ENCODE measurements around the gene TBC1D1. TPM values are rescaled to one million over a fixed set of nuclear protein-coding genes. Genes with fewer than 3 reads are reported as not detected.

The TBC1D1 gene
- total RNA-seq, 1 experiment from 2014 or later, result 89.0 TPM

- no peaks in the 10 kb centered on the region for H4K20me1 ChIP-seq (ENCODE audit: low read length)
- no peaks in the 10 kb centered on the region for H3K9me3 ChIP-seq (ENCODE audit: low read length)
- no TSS peak for BruUV-seq (replicated peaks)
- H3K9ac ChIP-seq (ENCODE audit: low read length), result no peak overlapping the region
- ATAC-seq (peak; percentile 98), DNase-seq (peak; percentile 86)
- no peaks in the 10 kb centered on the region for H3K79me2 ChIP-seq (ENCODE audit: low read length)
- CTCF ChIA-PET, result no interaction called here
- TF ChIP-seq EZH2phosphoT487 (IDR thresholded peaks at IDR 0.05; ENCODE audit: borderline replicate concordance, low read length) (no peak), EZH2 (IDR thresholded peaks at IDR 0.05; ENCODE audit: low read length, unreplicated experiment) (no peak)
- TF ChIP-seq, protein P1, sequence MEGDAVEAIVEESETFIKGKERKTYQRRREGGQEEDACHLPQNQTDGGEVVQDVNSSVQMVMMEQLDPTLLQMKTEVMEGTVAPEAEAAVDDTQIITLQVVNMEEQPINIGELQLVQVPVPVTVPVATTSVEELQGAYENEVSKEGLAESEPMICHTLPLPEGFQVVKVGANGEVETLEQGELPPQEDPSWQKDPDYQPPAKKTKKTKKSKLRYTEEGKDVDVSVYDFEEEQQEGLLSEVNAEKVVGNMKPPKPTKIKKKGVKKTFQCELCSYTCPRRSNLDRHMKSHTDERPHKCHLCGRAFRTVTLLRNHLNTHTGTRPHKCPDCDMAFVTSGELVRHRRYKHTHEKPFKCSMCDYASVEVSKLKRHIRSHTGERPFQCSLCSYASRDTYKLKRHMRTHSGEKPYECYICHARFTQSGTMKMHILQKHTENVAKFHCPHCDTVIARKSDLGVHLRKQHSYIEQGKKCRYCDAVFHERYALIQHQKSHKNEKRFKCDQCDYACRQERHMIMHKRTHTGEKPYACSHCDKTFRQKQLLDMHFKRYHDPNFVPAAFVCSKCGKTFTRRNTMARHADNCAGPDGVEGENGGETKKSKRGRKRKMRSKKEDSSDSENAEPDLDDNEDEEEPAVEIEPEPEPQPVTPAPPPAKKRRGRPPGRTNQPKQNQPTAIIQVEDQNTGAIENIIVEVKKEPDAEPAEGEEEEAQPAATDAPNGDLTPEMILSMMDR (conservative IDR thresholded peaks at IDR 0.05; ENCODE audit: low read depth, low read length), result no peak
- no peaks in the 10 kb centered on the region for H3K36me3 ChIP-seq (ENCODE audit: low read depth, low read length)
- no peaks in the 10 kb centered on the region for H3K9me2 ChIP-seq (replicated peaks; ENCODE audit: low read length)
- intact Hi-C loops (cut with micrococcal nuclease), result no loop called here
- POLR2A ChIA-PET (ENCODE audit: unreplicated experiment), result no interaction called here
- no peaks in the 10 kb centered on the region for H3F3A ChIP-seq (ENCODE audit: low read length, unreplicated experiment)
- H3K4me3 ChIP-seq (ENCODE audit: low read length), result no peak overlapping the region
- H3K27me3 ChIP-seq (ENCODE audit: low read length), result no peaks in the 10 kb centered on the region
- H3K27ac ChIP-seq (ENCODE audit: low read length), result peak overlapping the region; percentile 63
- peaks cover 18% of the 10 kb centered on the region for H3K4me1 ChIP-seq (ENCODE audit: insufficient read depth, low read length)
- H3K4me2 ChIP-seq (ENCODE audit: low read length), result 0 out of 2 replicates have a peak overlapping the region, but pooled peaks have one; percentile 26
- H2AFZ ChIP-seq (ENCODE audit: low read length), result no peak overlapping the region
These were observed 17.5 kb upstream of the TBC1D1 start for GRCh38 chr4:37873386-37873785.

DNA sequence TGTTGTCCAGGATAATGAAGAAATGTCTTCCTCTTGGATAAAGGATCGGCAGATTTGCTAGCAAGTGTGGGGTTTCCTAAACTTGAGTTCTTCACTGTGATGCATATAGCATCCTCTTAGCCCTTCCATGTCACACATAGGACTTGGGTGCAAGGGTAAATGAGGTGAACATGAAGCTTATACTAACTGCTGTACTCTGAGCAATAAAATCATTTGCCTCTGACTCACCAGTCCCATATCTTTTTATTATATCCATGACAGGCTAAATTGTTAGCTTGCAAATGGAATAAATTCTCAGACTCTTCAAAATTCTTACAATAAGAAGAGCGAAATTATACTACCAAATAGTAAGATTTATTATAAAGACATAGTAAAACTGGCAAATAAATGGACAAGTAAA lies 14.7 kb upstream of the TBC1D1 start:
- ATAC-seq (peak; percentile 46; the same call in 1 of the 2 replicates), DNase-seq (no peak)
- no peaks in the 10 kb centered on the region for H3K9me2 ChIP-seq (replicated peaks; ENCODE audit: low read length)
- H3K79me2 ChIP-seq (ENCODE audit: low read length), result no peaks in the 10 kb centered on the region
- no peak overlapping the region for H2AFZ ChIP-seq (ENCODE audit: low read length)
- no peaks in the 10 kb centered on the region for H3K9me3 ChIP-seq (ENCODE audit: low read length)
- H3K4me1 ChIP-seq (ENCODE audit: insufficient read depth, low read length), result peaks cover 18% of the 10 kb centered on the region
- H3K4me2 ChIP-seq (ENCODE audit: low read length), result no peak overlapping the region
- H3F3A ChIP-seq (ENCODE audit: low read length, unreplicated experiment), result no peaks in the 10 kb centered on the region
- no TSS peak for BruUV-seq (replicated peaks)
- H3K27me3 ChIP-seq (ENCODE audit: low read length), result no peaks in the 10 kb centered on the region
- H3K27ac ChIP-seq (ENCODE audit: low read length), result no peak overlapping the region
- no peak overlapping the region for H3K4me3 ChIP-seq (ENCODE audit: low read length)
- CTCF ChIA-PET, result interaction anchor here (0.5 kb wide), 1 partner anchor 883 kb away, joined by 3 read pairs; no protein-coding TSS in a partner anchor
- no peaks in the 10 kb centered on the region for H3K36me3 ChIP-seq (ENCODE audit: low read depth, low read length)
- intact Hi-C loops (cut with micrococcal nuclease), result no loop called here
- TF ChIP-seq EZH2 (IDR thresholded peaks at IDR 0.05; ENCODE audit: low read length, unreplicated experiment), result no peak
- no peak for TF ChIP-seq EZH2phosphoT487 (IDR thresholded peaks at IDR 0.05; ENCODE audit: borderline replicate concordance, low read length)
- TF ChIP-seq, protein P1 (conservative IDR thresholded peaks at IDR 0.05; ENCODE audit: low read depth, low read length), result no peak
- no peak overlapping the region for H3K9ac ChIP-seq (ENCODE audit: low read length)
- no peaks in the 10 kb centered on the region for H4K20me1 ChIP-seq (ENCODE audit: low read length)
- POLR2A ChIA-PET (ENCODE audit: unreplicated experiment), result no interaction called here

GRCh38 chr4:37879365-37879764 lies 11.5 kb upstream of the TBC1D1 start:
- H3K79me2 ChIP-seq (ENCODE audit: low read length), result no peaks in the 10 kb centered on the region

More at GRCh38 chr4:37879365-37879764, 11.5 kb upstream of the TBC1D1 start:
- POLR2A ChIA-PET (ENCODE audit: unreplicated experiment), result no interaction called here
- H3K9me2 ChIP-seq (replicated peaks; ENCODE audit: low read length), result no peaks in the 10 kb centered on the region
- no TSS peak for BruUV-seq (replicated peaks)
- no peak overlapping the region for H3K4me3 ChIP-seq (ENCODE audit: low read length)
- DNase-seq, result no peak
- no peak overlapping the region for H3K4me2 ChIP-seq (ENCODE audit: low read length)
- H3K36me3 ChIP-seq (ENCODE audit: low read depth, low read length), result no peaks in the 10 kb centered on the region
- no peaks in the 10 kb centered on the region for H3K27me3 ChIP-seq (ENCODE audit: low read length)
- CTCF ChIA-PET, result no interaction called here
- no peaks in the 10 kb centered on the region for H3K4me1 ChIP-seq (ENCODE audit: insufficient read depth, low read length)
- H4K20me1 ChIP-seq (ENCODE audit: low read length), result no peaks in the 10 kb centered on the region
- H3K9ac ChIP-seq (ENCODE audit: low read length), result no peak overlapping the region
- H3K9me3 ChIP-seq (ENCODE audit: low read length), result no peaks in the 10 kb centered on the region
- intact Hi-C loops (cut with micrococcal nuclease), result no loop called here
- H3F3A ChIP-seq (ENCODE audit: low read length, unreplicated experiment), result no peaks in the 10 kb centered on the region
- H2AFZ ChIP-seq (ENCODE audit: low read length), result no peak overlapping the region
- H3K27ac ChIP-seq (ENCODE audit: low read length), result no peak overlapping the region
- no peak for TF ChIP-seq EZH2 (IDR thresholded peaks at IDR 0.05; ENCODE audit: low read length, unreplicated experiment)
- TF ChIP-seq, protein P1 (conservative IDR thresholded peaks at IDR 0.05; ENCODE audit: low read depth, low read length), result no peak
- TF ChIP-seq EZH2phosphoT487 (IDR thresholded peaks at IDR 0.05; ENCODE audit: borderline replicate concordance, low read length), result no peak
- ATAC-seq, result no peak

Measured in PC-3 (cell line).